Transverse colon (tissue), 4 donors: Measurements from ENCODE around the gene EGFR. TPM values are rescaled to one million over a fixed set of nuclear protein-coding genes. Genes with fewer than 3 reads are reported as not detected.

Experiments
- DNase-seq: peaks from one replicate; pipeline ENCODE4 v3.0.0-alpha.2; 2019
- H3K27ac ChIP-seq, 4 donors: fragments of 200-600 bp; sonication (generic); 2 replicates each; pipeline ENCODE4 v1.5.1; 2016 to 2018; ENCODE audit warnings: inconsistent platforms in 4 of 4
- H3K27me3 ChIP-seq: fragments of 200-600 bp; sonication (generic); 2 replicates; pipeline ENCODE4 v1.5.1; 2017; ENCODE audit warnings: inconsistent platforms
- H3K36me3 ChIP-seq, 4 donors: fragments of 200-600 bp; sonication (generic); 2 replicates each; pipeline ENCODE4 v1.5.1; 2017 to 2019; ENCODE audit warnings: inconsistent platforms in 4 of 4
- H3K4me1 ChIP-seq, 4 donors: fragments of 200-600 bp; sonication (generic); 2 replicates each; pipeline ENCODE4 v1.5.1; 2017 to 2020; ENCODE audit warnings: inconsistent platforms in 4 of 4
- H3K4me3 ChIP-seq, 4 donors: fragments of 200-600 bp; sonication (generic); 1 replicate in 1 of 4; 2 replicates in 3 of 4; pipeline versions ENCODE4 v1.5.1 to v1.6.1; 2017 to 2019; ENCODE audit warnings: inconsistent platforms in 4 of 4
- H3K9me3 ChIP-seq, 2 donors: fragments of 200-600 bp; sonication (generic); 2 replicates each; pipeline ENCODE4 v1.5.1; 2017 to 2019; ENCODE audit warnings: inconsistent platforms in 2 of 2
- CTCF ChIP-seq, 5 experiments: fragments of 200-600 bp in 3 of 5; fragments of 450-650 bp in 2 of 5; sonication (generic) in 3 of 5; IDR thresholded peaks; 1 replicate in 2 of 5; 2 replicates in 3 of 5; pipeline ENCODE4 v1.5.1; 2016 to 2017; ENCODE audit warnings: antibody characterized with exemption in 5 of 5, inconsistent platforms in 3 of 5, mild to moderate bottlenecking in 2 of 5, moderate library complexity in 1 of 5
- EP300 ChIP-seq: sonication (generic); formaldehyde crosslinking; IDR thresholded peaks from one replicate; pipeline ENCODE4 v1.6.1; 2017; ENCODE audit warnings: antibody characterized with exemption, low read depth
- POLR2A ChIP-seq: fragments of 450-650 bp; IDR thresholded peaks from one replicate; pipeline ENCODE4 v1.6.1; 2016; ENCODE audit warnings: antibody characterized with exemption, mild to moderate bottlenecking, moderate library complexity
- POLR2AphosphoS5 ChIP-seq, 3 donors: sonication (generic); formaldehyde crosslinking; IDR thresholded peaks; one replicate each; pipeline ENCODE4 v1.6.1; 2016; ENCODE audit warnings: antibody characterized with exemption in 3 of 3
- WGBS, 2 donors: methylation state at CpG; one replicate each; pipeline ENCODE4 v1.1.5; 2018; ENCODE audit warnings: low coverage in 1 of 2; 5-methylcytosine and 5-hydroxymethylcytosine counted together
- in situ Hi-C, 4 donors: fragments of 200-750 bp; cut with MboI; loops; one replicate each; pipeline versions ENCODE4 v1.15.0 to v1.15.1; 2017; ENCODE audit warnings: low sequenced_read_pairs in 3 of 4, low pct_ligation_motif_present in 1 of 4, low pct_unique_long_range_greater_than_20kb in 1 of 4
- intact Hi-C: fragments of 100-400 bp; cut with DNase I; formaldehyde crosslinking; loops from one replicate; pipeline ENCODE4 v1.15.1; 2023; ENCODE audit warnings: low total_unique reads
- total RNA-seq, 4 donors: library from RNA; depleted of rRNA; stranded (reverse); fragments of >200 nt; gene quantifications; one replicate each; pipeline ENCODE4 v1.1.0, GENCODE V29; 2016

Gene EGFR
- total RNA-seq, 4 donors from 2014 or later: 40.0 to 85.7 (median 72.9) TPM

GRCh38 chr7:55099821-55100543 lies 81.2 kb downstream of the EGFR start:
- Histone ChIP-seq H3K4me1 (peaks cover 0 to 18% (median 0%) of the 10 kb centered on the region in 4 donors), H3K36me3 (no peaks in the 10 kb centered on the region), H3K27ac (peak overlapping the region; percentile 51 to 73 (median 60)), H3K9me3 (no peaks in the 10 kb centered on the region), H3K4me3 (no peak overlapping the region), H3K27me3 (no peaks in the 10 kb centered on the region)
- WGBS, 2 donors: 20 to 72% methylated on average over 1 to 8 of the region's 8 CpGs
- TF ChIP-seq POLR2A: no peak
- TF ChIP-seq CTCF (IDR thresholded peaks at IDR 0.05): no peak
- TF ChIP-seq EP300: no peak
- TF ChIP-seq POLR2AphosphoS5 (IDR thresholded peaks at IDR 0.05): no peak
- no peak for DNase-seq
- intact Hi-C loops: no loop called here
- in situ Hi-C loops: no loop called here

- H3K36me3 ChIP-seq: no peaks in the 10 kb centered on the region
- TF ChIP-seq CTCF (IDR thresholded peaks at IDR 0.05) (no peak), EP300 (no peak), POLR2A (no peak), POLR2AphosphoS5 (IDR thresholded peaks at IDR 0.05) (no peak)
- 70 to 71% methylated on average over 3 to 21 of the region's 21 CpGs for WGBS, 2 donors
- no peaks in the 10 kb centered on the region for H3K27me3 ChIP-seq
- H3K4me1 ChIP-seq: peaks cover 0 to 16% (median 0%) of the 10 kb centered on the region in 4 donors
- H3K4me3 ChIP-seq: no peak overlapping the region
- in situ Hi-C loops (no loop called here), intact Hi-C loops (no loop called here)
- DNase-seq: peak; percentile 59
- H3K9me3 ChIP-seq: no peaks in the 10 kb centered on the region
- peak overlapping the region; percentile 51 to 73 (median 60) for H3K27ac ChIP-seq
Observed at GRCh38 chr7:55100544-55101327, 81.9 kb downstream of the EGFR start.

GRCh38 chr7:55101359-55101758 lies 82.5 kb downstream of the EGFR start:
- peaks cover 0 to 11% (median 0%) of the 10 kb centered on the region in 4 donors for H3K4me1 ChIP-seq
- H3K4me3 ChIP-seq: no peak overlapping the region
- H3K27ac ChIP-seq: peak overlapping the region; percentile 51 to 73 (median 60)
- no peak for TF ChIP-seq POLR2A
- no peak for TF ChIP-seq EP300
- TF ChIP-seq POLR2AphosphoS5 (IDR thresholded peaks at IDR 0.05): no peak
- TF ChIP-seq CTCF (IDR thresholded peaks at IDR 0.05): no peak
- in situ Hi-C loops: no loop called here
- DNase-seq: no peak
- H3K9me3 ChIP-seq: no peaks in the 10 kb centered on the region
- intact Hi-C loops: no loop called here
- 89 to 94% methylated on average over 9 of the region's 9 CpGs for WGBS, 2 donors
- H3K36me3 ChIP-seq: no peaks in the 10 kb centered on the region
- H3K27me3 ChIP-seq: no peaks in the 10 kb centered on the region

- intact Hi-C loops: no loop called here
- no peak overlapping the region for H3K27ac ChIP-seq
Observed at GRCh38 chr7:55104123-55104522, 85.3 kb downstream of the EGFR start.

More at GRCh38 chr7:55104123-55104522, 85.3 kb downstream of the EGFR start:
- no peak overlapping the region for H3K4me3 ChIP-seq
- H3K27me3 ChIP-seq: no peaks in the 10 kb centered on the region
- H3K36me3 ChIP-seq: no peaks in the 10 kb centered on the region
- no peaks in the 10 kb centered on the region for H3K9me3 ChIP-seq
- 92% methylated on average over 12 of the region's 12 CpGs; no CpG with 5 or more reads in 1 of the 2 donors for WGBS, 2 donors
- H3K4me1 ChIP-seq: peaks cover 0 to 8% (median 0%) of the 10 kb centered on the region in 4 donors
- TF ChIP-seq CTCF (IDR thresholded peaks at IDR 0.05): no peak
- TF ChIP-seq POLR2AphosphoS5 (IDR thresholded peaks at IDR 0.05): no peak
- TF ChIP-seq POLR2A: no peak
- no peak for TF ChIP-seq EP300
- in situ Hi-C loops: no loop called here
- DNase-seq: no peak
